Loucy (cell line): ENCODE measurements around the gene AGBL3.

Experiments used
- H2AFZ ChIP-seq: fragments of 200-600 bp; sonication (generic); 2 replicates; pipeline ENCODE4 v1.6.0; 2016; ENCODE audit warnings: antibody characterized with exemption, mild to moderate bottlenecking, low read length, moderate library complexity
- H3F3A ChIP-seq: fragments of 200-600 bp; 2 replicates; pipeline ENCODE4 v1.6.0; 2016; ENCODE audit warnings: antibody characterized with exemption, low read depth, mild to moderate bottlenecking
- H3K27me3 ChIP-seq: fragments of 200-600 bp; sonication (generic); 2 replicates; pipeline ENCODE4 v1.6.1; 2014; ENCODE audit warnings: low read length, mild to moderate bottlenecking; ENCODE audit not compliant: insufficient read depth, poor library complexity, severe bottlenecking
- H3K36me3 ChIP-seq: fragments of 200-600 bp; sonication (generic); 2 replicates; pipeline ENCODE4 v1.6.1; 2016; ENCODE audit warnings: low read length; ENCODE audit not compliant: insufficient read depth
- H3K4me1 ChIP-seq: fragments of 200-600 bp; sonication (generic); 2 replicates; pipeline ENCODE4 v1.5.1; 2014; ENCODE audit warnings: low read length, mild to moderate bottlenecking; ENCODE audit not compliant: insufficient read depth, poor library complexity, severe bottlenecking
- H3K4me2 ChIP-seq: fragments of 200-600 bp; sonication (generic); 2 replicates; pipeline ENCODE4 v1.6.0; 2014; ENCODE audit warnings: antibody characterized with exemption, low read length, low read depth, mild to moderate bottlenecking; ENCODE audit not compliant: poor library complexity, severe bottlenecking
- H3K4me3 ChIP-seq: fragments of 200-600 bp; sonication (generic); 2 replicates; pipeline ENCODE4 v1.5.1; 2014; ENCODE audit warnings: low read length, mild to moderate bottlenecking, mixed read lengths; ENCODE audit not compliant: poor library complexity, severe bottlenecking
- H3K79me2 ChIP-seq: fragments of 200-600 bp; sonication (generic); 2 replicates; pipeline ENCODE4 v1.6.1; 2014; ENCODE audit warnings: low read length; ENCODE audit not compliant: insufficient read depth
- H3K9ac ChIP-seq: fragments of 200-600 bp; sonication (generic); 2 replicates; pipeline ENCODE4 v1.6.0; 2014; ENCODE audit warnings: mild to moderate bottlenecking, low read depth, low read length, moderate library complexity; ENCODE audit not compliant: poor library complexity, severe bottlenecking
- H3K9me2 ChIP-seq: fragments of 200-600 bp; sonication (generic); replicated peaks from 2 replicates; pipeline ENCODE4 v1.6.1; 2016; ENCODE audit warnings: low read depth, low read length, mixed read lengths
- H3K9me3 ChIP-seq: fragments of 200-600 bp; sonication (generic); 2 replicates; pipeline ENCODE4 v1.6.1; 2014; ENCODE audit warnings: mild to moderate bottlenecking, antibody characterized with exemption, low read length, low read depth; ENCODE audit not compliant: insufficient read depth
- H4K20me1 ChIP-seq: fragments of 200-600 bp; sonication (generic); 2 replicates; pipeline ENCODE4 v1.6.0; 2014; ENCODE audit warnings: antibody characterized with exemption, low read length, mild to moderate bottlenecking; ENCODE audit not compliant: insufficient read depth, poor library complexity, severe bottlenecking
- EZH2phosphoT487 ChIP-seq: fragments of 200-600 bp; IDR thresholded peaks from 2 replicates; pipeline ENCODE4 v1.6.1; 2018; ENCODE audit warnings: antibody characterized with exemption, mild to moderate bottlenecking, moderate library complexity, borderline replicate concordance
- TF ChIP-seq, protein P1 (sequence below): fragments of 200-600 bp; sonication (generic); conservative IDR thresholded peaks from 2 replicates; pipeline ENCODE4 v1.5.1; 2014; ENCODE audit warnings: mild to moderate bottlenecking, antibody characterized with exemption, low read length

The AGBL3 gene

DNA sequence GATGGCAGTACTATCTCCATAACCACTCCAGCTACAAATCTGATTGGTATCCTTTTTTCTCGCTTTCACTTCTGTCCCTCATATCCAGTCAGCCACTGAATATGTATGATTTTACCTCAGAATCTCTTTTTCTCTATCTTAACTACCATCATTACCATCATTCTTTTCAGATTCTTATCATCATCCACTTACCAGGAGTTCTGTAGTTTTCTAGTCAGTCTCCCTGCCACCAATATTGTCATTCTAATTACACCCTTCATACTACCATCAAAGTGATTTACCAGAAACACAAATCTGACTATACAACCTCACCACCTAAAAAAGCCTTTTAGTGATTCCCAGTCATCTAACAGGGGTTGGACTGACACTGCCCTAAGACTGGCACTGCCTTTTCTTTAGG, 96.7 kb downstream of the AGBL3 start:
- Histone ChIP-seq H3K9ac (no peak overlapping the region), H3K27me3 (no peaks in the 10 kb centered on the region), H3K36me3 (no peaks in the 10 kb centered on the region), H3K4me2 (no peak overlapping the region), H3K4me1 (no peaks in the 10 kb centered on the region), H4K20me1 (no peaks in the 10 kb centered on the region), H3K79me2 (no peaks in the 10 kb centered on the region), H2AFZ (no peak overlapping the region), H3K9me3 (no peaks in the 10 kb centered on the region), H3K9me2 (no peaks in the 10 kb centered on the region), H3F3A (no peaks in the 10 kb centered on the region), H3K4me3 (no peak overlapping the region)
- TF ChIP-seq EZH2phosphoT487 = no peak
- TF ChIP-seq, protein P1, sequence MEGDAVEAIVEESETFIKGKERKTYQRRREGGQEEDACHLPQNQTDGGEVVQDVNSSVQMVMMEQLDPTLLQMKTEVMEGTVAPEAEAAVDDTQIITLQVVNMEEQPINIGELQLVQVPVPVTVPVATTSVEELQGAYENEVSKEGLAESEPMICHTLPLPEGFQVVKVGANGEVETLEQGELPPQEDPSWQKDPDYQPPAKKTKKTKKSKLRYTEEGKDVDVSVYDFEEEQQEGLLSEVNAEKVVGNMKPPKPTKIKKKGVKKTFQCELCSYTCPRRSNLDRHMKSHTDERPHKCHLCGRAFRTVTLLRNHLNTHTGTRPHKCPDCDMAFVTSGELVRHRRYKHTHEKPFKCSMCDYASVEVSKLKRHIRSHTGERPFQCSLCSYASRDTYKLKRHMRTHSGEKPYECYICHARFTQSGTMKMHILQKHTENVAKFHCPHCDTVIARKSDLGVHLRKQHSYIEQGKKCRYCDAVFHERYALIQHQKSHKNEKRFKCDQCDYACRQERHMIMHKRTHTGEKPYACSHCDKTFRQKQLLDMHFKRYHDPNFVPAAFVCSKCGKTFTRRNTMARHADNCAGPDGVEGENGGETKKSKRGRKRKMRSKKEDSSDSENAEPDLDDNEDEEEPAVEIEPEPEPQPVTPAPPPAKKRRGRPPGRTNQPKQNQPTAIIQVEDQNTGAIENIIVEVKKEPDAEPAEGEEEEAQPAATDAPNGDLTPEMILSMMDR = no peak

DNA sequence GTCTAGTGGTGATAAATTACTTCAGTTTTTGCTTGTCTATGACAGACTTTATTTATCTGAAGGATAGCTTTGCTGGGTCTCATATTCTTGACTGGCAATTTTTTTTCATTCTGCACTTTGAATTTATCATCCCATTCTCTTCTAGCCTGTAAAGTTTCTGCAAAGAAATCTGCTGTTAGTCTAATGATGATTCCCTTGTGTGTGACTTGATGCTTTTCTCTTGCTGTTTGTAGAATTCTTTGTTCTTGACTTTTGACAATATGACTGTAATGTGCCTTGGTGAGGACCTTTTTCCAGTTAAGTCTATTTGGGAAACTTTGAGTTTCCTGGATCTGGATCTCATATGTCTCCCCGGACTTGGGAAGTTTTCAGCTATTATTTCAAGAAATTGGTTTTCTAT, 102.3 kb downstream of the AGBL3 start:
- Histone ChIP-seq H4K20me1 (no peaks in the 10 kb centered on the region), H3F3A (no peaks in the 10 kb centered on the region), H3K27me3 (no peaks in the 10 kb centered on the region), H3K4me2 (no peak overlapping the region), H2AFZ (no peak overlapping the region), H3K36me3 (no peaks in the 10 kb centered on the region), H3K79me2 (no peaks in the 10 kb centered on the region), H3K9me2 (no peaks in the 10 kb centered on the region), H3K9me3 (no peaks in the 10 kb centered on the region), H3K9ac (no peak overlapping the region), H3K4me3 (no peak overlapping the region), H3K4me1 (no peaks in the 10 kb centered on the region)
- TF ChIP-seq, protein P1 = no peak
- TF ChIP-seq EZH2phosphoT487 = no peak

DNA sequence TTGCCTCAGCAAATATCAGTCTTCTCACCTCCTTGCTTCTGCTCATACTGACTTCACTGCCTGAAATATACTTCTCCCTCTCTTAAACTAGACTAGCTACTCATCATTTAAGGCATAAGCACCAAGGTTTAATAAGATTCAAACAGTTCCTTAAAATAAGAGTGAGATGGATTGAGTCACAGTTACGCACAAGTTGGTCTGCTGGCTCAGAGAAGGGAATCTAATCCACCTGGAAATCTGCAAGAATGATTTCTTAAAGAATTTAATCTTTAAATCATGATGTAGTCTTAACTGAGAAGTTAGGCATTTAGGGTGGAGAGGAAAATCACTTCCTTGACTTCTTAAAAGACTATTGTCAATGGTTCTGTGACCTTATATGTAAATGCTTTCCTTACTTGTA, 105.4 kb downstream of the AGBL3 start:
- no peaks in the 10 kb centered on the region for H4K20me1 ChIP-seq
- no peaks in the 10 kb centered on the region for H3K4me1 ChIP-seq
- H3K36me3 ChIP-seq = no peaks in the 10 kb centered on the region
- TF ChIP-seq, protein P1 = no peak
- no peak for TF ChIP-seq EZH2phosphoT487
- H3K79me2 ChIP-seq = no peaks in the 10 kb centered on the region
- H3K27me3 ChIP-seq = no peaks in the 10 kb centered on the region
- no peak overlapping the region for H3K4me3 ChIP-seq
- no peak overlapping the region for H3K9ac ChIP-seq
- H2AFZ ChIP-seq = no peak overlapping the region
- H3F3A ChIP-seq = no peaks in the 10 kb centered on the region
- H3K9me3 ChIP-seq = no peaks in the 10 kb centered on the region
- 0 out of 2 replicates have a peak, but pooled peaks cover 4% of the 10 kb centered on the region for H3K9me2 ChIP-seq
- no peak overlapping the region for H3K4me2 ChIP-seq
